WTC11 (cell line): ENCODE measurements around the gene ARHGAP26. TPM values are rescaled to one million over a fixed set of nuclear protein-coding genes. Genes with fewer than 3 reads are reported as not detected.

ENCODE experiments used
- ATAC-seq: fragments of 200-7000 bp; cut with Tn5 transposase; 2 replicates; pipeline ENCODE4 v1.10.0; 2021; ENCODE audit warnings: mild to moderate bottlenecking, moderate library complexity
- CTCF ChIA-PET: fragments of 300-600 bp; sonication (Branson Sonifier 250); formaldehyde crosslinking; loops from one replicate; lab custom pipeline; 2021; ENCODE audit warnings: antibody characterized with exemption; lab: Charles Lee
- POLR2A ChIA-PET: fragments of 350-600 bp; sonication (Branson Sonifier 250); formaldehyde crosslinking; loops from one replicate; lab custom pipeline; 2021; ENCODE audit warnings: antibody characterized with exemption; lab: Charles Lee
- DNase-seq: peaks from one replicate; pipeline ENCODE4 v3.0.0; 2021; ENCODE audit warnings: low spot score
- H3K27ac Mint-ChIP-seq: 2 replicates; pipeline ENCODE4 v1.8.0; 2021; ENCODE audit warnings: mixed read lengths
- H3K27me3 Mint-ChIP-seq: 2 replicates; pipeline ENCODE4 v1.8.0; 2021; ENCODE audit warnings: low read depth, mild to moderate bottlenecking, moderate library complexity, mixed read lengths
- H3K36me3 Mint-ChIP-seq: 2 replicates; pipeline ENCODE4 v1.8.0; 2021; ENCODE audit warnings: mixed read lengths
- H3K4me1 Mint-ChIP-seq: 2 replicates; pipeline ENCODE4 v1.8.0; 2022; ENCODE audit warnings: mixed read lengths
- H3K4me3 Mint-ChIP-seq: 2 replicates; pipeline ENCODE4 v1.8.0; 2021; ENCODE audit warnings: mild to moderate bottlenecking, moderate library complexity, mixed read lengths
- H3K9me3 Mint-ChIP-seq: 2 replicates; pipeline ENCODE4 v1.8.0; 2021; ENCODE audit warnings: mixed read lengths
- ATF1 ChIP-seq: sonication (generic); formaldehyde crosslinking; IDR thresholded peaks from 2 replicates; pipeline ENCODE4 v1.8.1; 2023; ENCODE audit warnings: mild to moderate bottlenecking, moderate library complexity, missing genetic modification reagents
- CBFB ChIP-seq: sonication (generic); formaldehyde crosslinking; IDR thresholded peaks from 2 replicates; pipeline ENCODE4 v1.8.1; 2022; ENCODE audit warnings: mild to moderate bottlenecking, low read depth, missing genetic modification reagents
- CREM ChIP-seq: sonication (generic); formaldehyde crosslinking; IDR thresholded peaks from 2 replicates; pipeline ENCODE4 v1.8.1; 2022; ENCODE audit warnings: mild to moderate bottlenecking, missing genetic modification reagents, moderate library complexity
- GRHL2 ChIP-seq: fragments of 250-450 bp; sonication (Bioruptor Pico); IDR thresholded peaks from 2 replicates; pipeline ENCODE4 v1.8.0; 2022; ENCODE audit warnings: mild to moderate bottlenecking, moderate library complexity; ENCODE audit not compliant: insufficient replicate concordance, severe bottlenecking
- GTF2I ChIP-seq: fragments of 250-450 bp; sonication (Bioruptor Pico); conservative IDR thresholded peaks from 2 replicates; pipeline ENCODE4 v1.4.0; 2021; ENCODE audit warnings: mild to moderate bottlenecking
- KAT7 ChIP-seq: sonication (generic); formaldehyde crosslinking; IDR thresholded peaks from 2 replicates; pipeline ENCODE4 v1.8.1; 2023; ENCODE audit warnings: missing genetic modification reagents, mild to moderate bottlenecking, borderline replicate concordance
- OVOL2 ChIP-seq: fragments of 250-450 bp; sonication (Bioruptor Pico); IDR thresholded peaks from 2 replicates; pipeline ENCODE4 v1.9.0; 2021; ENCODE audit warnings: mild to moderate bottlenecking, borderline replicate concordance
- RORB ChIP-seq: fragments of 250-450 bp; sonication (Bioruptor Pico); IDR thresholded peaks from 2 replicates; pipeline ENCODE4 v1.9.0; 2021; ENCODE audit warnings: mild to moderate bottlenecking
- SP1 ChIP-seq: sonication (generic); formaldehyde crosslinking; conservative IDR thresholded peaks from 2 replicates; pipeline ENCODE4 v1.8.1; 2022; ENCODE audit warnings: missing genetic modification reagents
- ZNF138 ChIP-seq: sonication (generic); formaldehyde crosslinking; conservative IDR thresholded peaks from 2 replicates; pipeline ENCODE4 v1.8.1; 2022; ENCODE audit warnings: mild to moderate bottlenecking, moderate library complexity, missing genetic modification reagents
- ZNF232 ChIP-seq: sonication (generic); formaldehyde crosslinking; IDR thresholded peaks from 2 replicates; pipeline ENCODE4 v1.8.0; 2022; ENCODE audit warnings: mild to moderate bottlenecking, missing genetic modification reagents
- ZNF281 ChIP-seq: sonication (generic); formaldehyde crosslinking; IDR thresholded peaks from 2 replicates; pipeline ENCODE4 v1.8.0; 2023; ENCODE audit warnings: mild to moderate bottlenecking, missing genetic modification reagents
- ZNF396 ChIP-seq: fragments of 250-450 bp; sonication (Bioruptor Pico); IDR thresholded peaks from 2 replicates; pipeline ENCODE4 v1.8.0; 2021; ENCODE audit warnings: mild to moderate bottlenecking, moderate library complexity, borderline replicate concordance
- ZNF532 ChIP-seq: fragments of 250-450 bp; sonication (Bioruptor Pico); IDR thresholded peaks from 2 replicates; pipeline ENCODE4 v1.9.0; 2021; ENCODE audit warnings: mild to moderate bottlenecking, borderline replicate concordance
- total RNA-seq: library from RNA; stranded (reverse); gene quantifications from 3 replicates; pipeline ENCODE4 v1.2.3, GENCODE V29; 2021
- TF ChIP-seq, protein P1 (sequence below): sonication (generic); formaldehyde crosslinking; IDR thresholded peaks from 2 replicates; pipeline ENCODE4 v1.8.1; 2022; ENCODE audit warnings: low read depth, missing genetic modification reagents, borderline replicate concordance
- TF ChIP-seq, protein P2 (sequence below): sonication (generic); formaldehyde crosslinking; IDR thresholded peaks from 2 replicates; pipeline ENCODE4 v1.8.0; 2022; ENCODE audit warnings: mild to moderate bottlenecking, missing genetic modification reagents
- TF ChIP-seq, protein P3 (sequence below): sonication (generic); formaldehyde crosslinking; IDR thresholded peaks from 2 replicates; pipeline ENCODE4 v1.8.1; 2023; ENCODE audit warnings: mild to moderate bottlenecking, missing genetic modification reagents

Gene ARHGAP26
- total RNA-seq, 1 experiment from 2014 or later = 22.3 TPM

GRCh38 chr5:143168171-143168741 is 398.1 kb downstream of the ARHGAP26 start:
- no peak overlapping the region for H3K27ac Mint-ChIP-seq
- no peak overlapping the region for H3K4me3 Mint-ChIP-seq
- H3K9me3 Mint-ChIP-seq = peaks cover under 1% of the 10 kb centered on the region; the same call in 1 of the 2 replicates
- H3K27me3 Mint-ChIP-seq = no peaks in the 10 kb centered on the region
- no peaks in the 10 kb centered on the region for H3K36me3 Mint-ChIP-seq
- no peak for TF ChIP-seq KAT7 (CRISPR knock-in tag)
- TF ChIP-seq ZNF396 (CRISPR knock-in tag) = no peak
- no peak for TF ChIP-seq ZNF532 (CRISPR knock-in tag)
- no peak for TF ChIP-seq ZNF138 (CRISPR knock-in tag)
- no peak for TF ChIP-seq SP1 (CRISPR knock-in tag)
- no peak for TF ChIP-seq CREM (CRISPR knock-in tag)
- TF ChIP-seq ATF1 (CRISPR knock-in tag) = no peak
- TF ChIP-seq CBFB = no peak
- TF ChIP-seq, protein P1, sequence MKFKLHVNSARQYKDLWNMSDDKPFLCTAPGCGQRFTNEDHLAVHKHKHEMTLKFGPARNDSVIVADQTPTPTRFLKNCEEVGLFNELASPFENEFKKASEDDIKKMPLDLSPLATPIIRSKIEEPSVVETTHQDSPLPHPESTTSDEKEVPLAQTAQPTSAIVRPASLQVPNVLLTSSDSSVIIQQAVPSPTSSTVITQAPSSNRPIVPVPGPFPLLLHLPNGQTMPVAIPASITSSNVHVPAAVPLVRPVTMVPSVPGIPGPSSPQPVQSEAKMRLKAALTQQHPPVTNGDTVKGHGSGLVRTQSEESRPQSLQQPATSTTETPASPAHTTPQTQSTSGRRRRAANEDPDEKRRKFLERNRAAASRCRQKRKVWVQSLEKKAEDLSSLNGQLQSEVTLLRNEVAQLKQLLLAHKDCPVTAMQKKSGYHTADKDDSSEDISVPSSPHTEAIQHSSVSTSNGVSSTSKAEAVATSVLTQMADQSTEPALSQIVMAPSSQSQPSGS = no peak
- no peak for DNase-seq
- H3K4me1 Mint-ChIP-seq = peaks cover 29% of the 10 kb centered on the region
- CTCF ChIA-PET = no interaction called here
- ATAC-seq = no peak
- POLR2A ChIA-PET = no interaction called here

DNA sequence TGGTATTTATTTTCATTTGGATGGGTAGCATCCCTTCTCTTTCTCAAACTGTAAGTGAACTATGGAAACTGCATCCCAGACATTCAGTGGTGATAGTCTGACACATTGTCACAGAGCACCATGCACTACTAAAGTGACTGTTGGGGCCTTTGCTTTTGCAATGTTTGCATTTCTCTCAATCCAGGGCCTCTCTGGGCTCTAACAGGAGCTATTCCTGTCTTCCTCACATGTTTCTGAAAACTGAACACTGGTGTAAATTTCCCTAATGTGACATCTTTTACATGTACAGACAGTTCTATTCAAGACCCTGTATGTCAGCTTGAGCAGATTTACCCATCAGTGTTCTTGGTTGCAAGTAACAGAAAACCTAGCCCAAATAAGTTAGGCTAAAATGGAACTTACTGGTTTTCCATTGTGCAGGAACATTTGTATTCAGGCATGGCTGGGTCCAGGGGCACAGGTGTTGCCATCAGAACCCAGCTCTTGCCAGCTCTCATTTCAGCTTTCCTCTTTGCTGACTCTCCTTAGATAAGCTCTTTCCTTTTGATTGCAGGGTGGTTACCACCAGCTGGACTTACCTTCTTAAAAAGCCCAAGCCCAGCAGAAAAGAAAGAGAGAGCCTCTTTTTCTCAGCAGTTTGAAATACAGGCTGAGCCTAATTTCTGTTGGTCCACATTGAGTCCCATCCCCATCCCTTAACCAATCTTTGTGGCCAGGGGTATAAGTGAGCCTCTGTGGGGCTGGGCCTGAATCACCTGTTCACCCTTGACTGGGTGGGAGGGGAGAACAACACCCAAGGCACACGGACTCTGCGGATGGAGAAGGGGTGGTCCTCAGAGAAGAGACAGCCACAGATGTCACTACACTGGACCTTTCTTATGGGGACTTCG is 399.0 kb downstream of the ARHGAP26 start:
- DNase-seq (no peak), ATAC-seq (no peak)
- Mint-ChIP-seq H3K36me3 (no peaks in the 10 kb centered on the region), H3K9me3 (no peaks in the 10 kb centered on the region), H3K4me3 (no peak overlapping the region), H3K4me1 (peaks cover 38% of the 10 kb centered on the region), H3K27ac (no peak overlapping the region), H3K27me3 (no peaks in the 10 kb centered on the region)
- CTCF ChIA-PET = no interaction called here
- POLR2A ChIA-PET = no interaction called here
- TF ChIP-seq ZNF138 (CRISPR knock-in tag) (no peak), ZNF281 (CRISPR knock-in tag) (no peak), OVOL2 (CRISPR knock-in tag) (no peak), ZNF396 (CRISPR knock-in tag) (no peak), RORB (no peak), SP1 (CRISPR knock-in tag) (no peak), ZNF232 (CRISPR knock-in tag) (no peak), GRHL2 (no peak), GTF2I (CRISPR knock-in tag) (no peak)
- TF ChIP-seq, protein P2, sequence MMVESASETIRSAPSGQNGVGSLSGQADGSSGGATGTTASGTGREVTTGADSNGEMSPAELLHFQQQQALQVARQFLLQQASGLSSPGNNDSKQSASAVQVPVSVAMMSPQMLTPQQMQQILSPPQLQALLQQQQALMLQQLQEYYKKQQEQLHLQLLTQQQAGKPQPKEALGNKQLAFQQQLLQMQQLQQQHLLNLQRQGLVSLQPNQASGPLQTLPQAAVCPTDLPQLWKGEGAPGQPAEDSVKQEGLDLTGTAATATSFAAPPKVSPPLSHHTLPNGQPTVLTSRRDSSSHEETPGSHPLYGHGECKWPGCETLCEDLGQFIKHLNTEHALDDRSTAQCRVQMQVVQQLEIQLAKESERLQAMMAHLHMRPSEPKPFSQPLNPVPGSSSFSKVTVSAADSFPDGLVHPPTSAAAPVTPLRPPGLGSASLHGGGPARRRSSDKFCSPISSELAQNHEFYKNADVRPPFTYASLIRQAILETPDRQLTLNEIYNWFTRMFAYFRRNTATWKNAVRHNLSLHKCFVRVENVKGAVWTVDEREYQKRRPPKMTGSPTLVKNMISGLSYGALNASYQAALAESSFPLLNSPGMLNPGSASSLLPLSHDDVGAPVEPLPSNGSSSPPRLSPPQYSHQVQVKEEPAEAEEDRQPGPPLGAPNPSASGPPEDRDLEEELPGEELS (CRISPR knock-in tag) = no peak
- TF ChIP-seq, protein P3, sequence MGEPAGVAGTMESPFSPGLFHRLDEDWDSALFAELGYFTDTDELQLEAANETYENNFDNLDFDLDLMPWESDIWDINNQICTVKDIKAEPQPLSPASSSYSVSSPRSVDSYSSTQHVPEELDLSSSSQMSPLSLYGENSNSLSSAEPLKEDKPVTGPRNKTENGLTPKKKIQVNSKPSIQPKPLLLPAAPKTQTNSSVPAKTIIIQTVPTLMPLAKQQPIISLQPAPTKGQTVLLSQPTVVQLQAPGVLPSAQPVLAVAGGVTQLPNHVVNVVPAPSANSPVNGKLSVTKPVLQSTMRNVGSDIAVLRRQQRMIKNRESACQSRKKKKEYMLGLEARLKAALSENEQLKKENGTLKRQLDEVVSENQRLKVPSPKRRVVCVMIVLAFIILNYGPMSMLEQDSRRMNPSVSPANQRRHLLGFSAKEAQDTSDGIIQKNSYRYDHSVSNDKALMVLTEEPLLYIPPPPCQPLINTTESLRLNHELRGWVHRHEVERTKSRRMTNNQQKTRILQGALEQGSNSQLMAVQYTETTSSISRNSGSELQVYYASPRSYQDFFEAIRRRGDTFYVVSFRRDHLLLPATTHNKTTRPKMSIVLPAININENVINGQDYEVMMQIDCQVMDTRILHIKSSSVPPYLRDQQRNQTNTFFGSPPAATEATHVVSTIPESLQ = no peak
